Glomerular endothelial cell (primary cell): ENCODE measurements around the gene MLN. TPM values are rescaled to one million over a fixed set of nuclear protein-coding genes. Genes with fewer than 3 reads are reported as not detected.

Source experiments
- DNase-seq: peaks from one replicate; pipeline ENCODE4 v3.0.0-alpha.2; 2011; ENCODE audit warnings: low read depth, low spot score; ENCODE audit errors: extremely low read depth
- total RNA-seq: library from RNA; depleted of rRNA; stranded (reverse); fragments of >200 nt; gene quantifications from 2 replicates; pipeline ENCODE4 v1.2.3, GENCODE V29; 2015

Gene MLN
- total RNA-seq, 1 donor from 2014 or later = not detected

DNA sequence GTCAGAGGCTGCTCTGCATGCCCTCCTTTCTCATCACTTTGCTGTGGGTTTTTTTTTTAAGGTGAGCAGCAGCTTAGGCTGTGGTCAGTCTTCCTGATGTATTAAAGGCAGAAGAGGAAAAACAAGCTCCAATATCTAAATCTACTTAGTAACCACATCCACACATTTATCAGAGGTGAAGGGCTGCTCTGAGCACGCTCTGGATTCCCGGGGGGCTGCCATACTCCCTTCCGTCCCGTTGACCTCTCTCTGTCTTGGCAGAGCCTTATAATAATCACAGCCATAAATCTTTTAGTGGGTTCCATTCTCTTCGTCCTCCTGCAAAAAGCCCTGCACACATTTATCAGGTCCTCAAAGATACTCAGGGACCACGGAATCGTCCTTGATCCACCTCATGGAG lies 12.2 kb downstream of the MLN start:
- DNase-seq = no peak

- DNase-seq = no peak
These were observed 12.9 kb downstream of the MLN start for GRCh38 chr6:33790910-33791309.

DNA sequence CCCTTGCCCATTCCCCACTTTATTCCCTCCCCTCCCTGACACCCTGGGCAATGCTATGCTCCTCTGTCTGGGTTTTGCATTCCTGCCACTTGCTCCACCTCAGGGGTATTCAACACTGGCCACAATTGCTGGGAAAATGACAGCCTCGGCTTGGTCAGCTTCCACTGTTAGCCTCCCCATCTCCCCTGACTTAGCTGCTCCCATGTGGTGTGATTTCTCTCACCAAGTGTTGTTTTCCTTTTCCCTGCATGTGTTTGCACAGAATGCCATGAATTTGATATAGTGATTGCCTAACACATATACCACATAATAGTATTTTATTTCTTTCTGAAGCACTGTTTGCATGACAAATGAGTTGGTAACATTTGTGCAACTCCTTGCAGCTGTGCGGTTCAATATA lies 13.4 kb downstream of the MLN start:
- DNase-seq = no peak

GRCh38 chr6:33789550-33789895 lies 14.3 kb downstream of the MLN start:
- DNase-seq = no peak

DNA sequence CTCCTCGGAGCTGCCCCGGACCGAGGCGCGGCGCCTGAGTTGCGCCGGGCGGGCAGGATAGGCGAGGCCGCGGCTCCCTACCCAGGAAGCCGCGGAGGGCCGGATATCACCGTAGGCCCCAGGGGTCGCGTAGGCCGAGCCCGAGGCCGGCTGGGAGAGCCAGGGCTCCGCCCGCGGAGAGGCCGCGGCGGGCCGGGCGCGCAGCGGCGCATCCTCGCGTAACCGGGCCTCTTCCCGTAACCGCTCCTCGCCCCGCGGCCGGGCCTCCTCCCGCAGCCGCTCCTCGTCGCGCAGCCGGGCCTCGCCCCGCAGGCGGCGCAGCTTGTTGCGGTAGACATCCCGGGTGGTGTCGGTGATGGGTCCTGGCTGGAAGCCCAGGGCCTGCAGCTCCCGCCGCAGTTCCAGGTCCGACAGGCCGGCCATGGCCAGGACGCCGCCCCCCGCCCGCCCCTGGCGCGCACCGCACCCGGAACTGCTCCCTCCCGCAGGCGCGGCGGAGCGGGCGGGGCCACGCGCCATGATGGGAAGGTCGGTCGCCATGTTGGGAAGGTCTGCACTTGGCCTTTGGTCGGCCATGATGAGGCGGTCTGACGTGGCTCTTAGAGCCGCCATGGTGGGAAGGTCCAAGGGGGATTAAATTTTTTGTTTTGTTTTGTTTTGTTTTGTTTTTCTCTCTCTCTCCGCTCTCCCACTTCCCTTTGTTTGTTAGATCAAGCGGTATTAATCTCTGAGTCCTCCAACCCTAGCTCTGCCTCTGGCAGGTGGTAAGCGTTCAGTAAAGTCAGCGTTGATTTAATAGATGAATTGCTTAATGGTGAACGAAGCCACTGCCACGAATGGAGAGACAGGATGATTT lies 14.9 kb downstream of the MLN start, which contains the start of gene LEMD2:
LEMD2 (minus strand) TSS at position 437 of the 856 bp plus-strand sequence; CDS start at position 423, 14 bp downstream.
- DNase-seq = no peak

- DNase-seq = no peak
These were observed 15.7 kb downstream of the MLN start for GRCh38 chr6:33787954-33788693.

- no peak for DNase-seq
These were observed 16.4 kb downstream of the MLN start for GRCh38 chr6:33787346-33787953.

DNA sequence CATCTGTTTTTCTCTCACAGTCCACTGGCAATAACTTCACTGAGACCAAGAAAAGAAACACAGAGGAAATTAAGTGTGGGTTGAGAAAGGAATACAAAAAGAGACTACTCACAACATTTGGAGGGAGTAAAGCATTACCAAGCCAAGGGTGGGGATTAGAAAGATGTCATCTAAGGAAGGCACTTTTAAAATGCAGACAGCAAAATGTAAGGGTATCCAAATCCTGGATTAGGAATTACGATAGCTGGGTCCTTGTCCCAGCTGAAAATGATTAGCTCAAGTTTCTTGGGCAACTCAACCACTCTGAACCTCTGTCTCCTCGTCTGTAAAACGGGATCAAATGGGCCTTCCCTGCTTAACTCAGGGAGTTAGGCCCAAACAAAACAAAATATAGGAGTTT lies 17.1 kb downstream of the MLN start:
- no peak for DNase-seq

GRCh38 chr6:33785778-33786177 lies 18.0 kb downstream of the MLN start:
- no peak for DNase-seq

- no peak for DNase-seq
These were observed 19.0 kb downstream of the MLN start for GRCh38 chr6:33784787-33785186.

DNA sequence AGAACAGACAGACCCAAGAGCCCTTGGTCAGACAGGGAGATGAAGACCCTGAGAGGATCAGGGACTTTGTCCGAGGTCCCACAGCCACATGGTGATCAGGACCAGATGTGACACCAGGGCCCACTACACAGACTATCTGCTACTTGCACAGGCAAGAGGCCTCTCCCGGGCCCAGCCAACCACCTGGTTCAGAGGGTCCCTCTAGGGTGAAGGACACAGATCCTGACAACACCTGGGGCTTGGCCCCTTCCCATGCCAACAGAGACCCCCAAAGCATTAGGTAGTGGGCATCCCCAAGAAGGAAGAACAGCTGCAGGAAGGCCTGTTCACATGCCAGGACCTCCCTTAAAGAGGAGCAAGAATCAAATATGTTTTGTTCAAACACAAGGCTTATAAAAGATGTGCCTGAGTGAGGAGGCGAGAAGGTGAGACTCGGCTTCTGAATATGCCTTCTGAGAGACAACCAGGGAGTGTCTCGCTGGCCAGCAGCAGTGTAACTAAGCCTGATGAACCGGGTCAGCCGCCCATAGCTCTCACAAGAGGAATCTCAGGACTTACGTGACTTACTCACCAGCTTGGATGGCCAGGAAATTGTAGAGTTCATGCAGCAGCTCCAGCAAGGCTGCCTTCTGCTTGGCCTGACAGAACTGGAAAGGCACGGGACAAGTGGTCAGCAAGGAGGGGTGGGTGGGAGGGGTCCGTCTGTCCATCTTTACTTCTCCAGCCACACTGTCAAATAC lies 19.9 kb downstream of the MLN start:
- no peak for DNase-seq

- DNase-seq = no peak
These were observed 21.2 kb downstream of the MLN start for GRCh38 chr6:33782561-33782960.

DNA sequence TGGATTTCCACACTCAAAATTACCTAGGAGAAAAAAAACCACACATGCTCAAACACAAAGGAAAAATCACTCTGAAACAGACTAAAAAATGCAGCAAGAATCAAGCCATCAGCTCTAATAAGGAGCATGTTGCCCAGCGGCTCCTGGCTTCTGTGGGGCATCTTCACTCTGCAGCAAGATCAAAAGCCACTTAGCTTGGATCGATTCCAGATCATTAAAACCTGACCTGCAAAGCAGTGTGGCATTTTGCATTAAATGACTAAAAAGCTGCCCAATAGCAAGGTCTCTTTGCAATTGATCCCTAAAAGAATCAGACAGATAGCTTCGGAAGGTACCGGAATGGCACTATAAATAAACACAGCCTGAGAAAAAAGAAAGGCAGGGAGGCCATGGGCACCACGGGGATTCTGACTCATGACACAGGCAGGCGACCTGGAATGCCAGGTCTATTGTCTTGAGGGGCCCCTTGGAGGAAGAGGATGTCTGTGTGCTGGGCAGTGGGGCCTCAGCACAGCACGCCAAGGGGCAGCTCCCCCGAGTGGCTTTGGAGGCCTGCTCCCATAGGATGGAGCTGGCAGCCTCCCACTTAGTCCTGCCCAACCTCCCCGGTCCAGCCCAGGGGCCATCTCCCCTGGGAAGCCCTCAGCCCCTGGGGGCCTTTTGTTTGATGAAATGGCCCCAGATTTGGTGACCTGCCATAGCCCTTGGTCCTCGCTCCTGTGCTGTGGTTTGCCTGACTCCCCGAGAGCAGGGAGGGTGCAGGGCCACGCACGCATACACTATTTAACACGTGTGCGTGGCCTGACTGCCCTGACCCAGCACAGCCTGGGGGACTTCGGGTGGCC lies 22.4 kb downstream of the MLN start:
- no peak for DNase-seq

GRCh38 chr6:33779895-33780294 lies 23.9 kb downstream of the MLN start:
- DNase-seq = no peak

- DNase-seq = no peak
These were observed 24.5 kb downstream of the MLN start for GRCh38 chr6:33779290-33779689.

GRCh38 chr6:33778444-33779121 lies 25.2 kb downstream of the MLN start:
- no peak for DNase-seq

DNA sequence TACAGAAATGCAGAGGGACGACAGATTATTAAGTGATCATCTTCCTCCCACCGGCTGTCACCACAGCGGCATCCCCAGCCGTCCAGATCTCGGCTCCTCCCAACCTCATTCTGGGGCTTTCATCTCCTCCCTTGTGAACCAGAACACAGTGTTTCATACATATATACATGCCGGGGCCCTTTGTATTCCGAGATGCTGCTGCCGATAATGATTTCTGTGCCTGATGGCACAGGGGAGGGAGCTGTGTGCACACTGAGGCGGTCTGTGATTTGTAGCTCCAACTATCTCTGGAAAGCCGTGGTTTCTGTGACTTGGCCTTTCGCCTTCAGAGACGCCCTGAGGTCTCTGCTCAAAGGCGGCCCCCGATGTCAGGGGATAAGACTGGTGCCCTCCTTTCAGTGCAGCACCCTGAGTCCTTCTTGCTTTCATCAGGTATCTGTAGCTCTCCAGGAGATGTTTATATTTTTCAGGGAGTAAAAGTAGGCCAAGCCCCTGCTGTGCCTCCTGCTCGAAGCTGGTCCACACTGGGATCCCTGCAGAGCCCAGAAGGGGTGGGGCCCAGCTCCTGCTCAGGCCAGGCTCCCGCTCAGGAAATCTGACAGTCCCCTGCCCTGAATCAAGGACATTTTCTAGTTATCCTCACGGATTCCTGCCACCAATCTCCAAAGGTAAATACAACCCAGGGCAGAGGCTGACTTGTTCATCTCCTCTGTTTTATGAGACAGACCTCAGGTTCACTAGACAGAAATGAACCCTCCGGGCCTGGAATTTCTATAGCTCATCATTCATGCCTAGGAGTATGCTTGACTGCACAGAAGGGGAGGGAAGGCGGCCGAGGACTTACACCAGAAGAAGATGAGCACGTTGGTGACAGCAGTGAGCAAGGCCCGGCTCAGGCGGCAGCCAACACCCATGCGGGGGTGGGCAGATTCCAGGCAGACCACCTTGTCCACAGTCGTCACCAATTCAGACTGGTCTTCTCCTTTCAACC lies 26.1 kb downstream of the MLN start:
- no peak for DNase-seq

DNA sequence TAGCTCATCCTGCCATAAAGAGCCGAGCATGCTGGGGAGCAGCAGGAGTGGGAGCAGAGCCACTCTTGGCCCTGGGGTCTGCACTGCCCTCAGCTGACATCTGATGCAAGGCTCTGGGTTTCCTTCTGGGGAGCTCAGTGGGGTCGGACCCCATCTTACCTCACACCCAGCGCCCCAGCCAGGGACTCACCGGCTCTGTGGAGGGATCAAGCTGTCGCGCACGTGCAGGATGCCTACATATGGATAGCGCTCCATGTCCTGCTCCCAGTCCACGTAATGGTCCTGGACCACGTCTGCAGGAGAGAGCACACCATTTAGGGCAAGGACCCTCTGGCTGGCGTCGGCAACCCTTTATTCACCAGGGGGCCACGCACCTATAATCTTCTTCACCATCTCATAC lies 27.0 kb downstream of the MLN start:
- no peak for DNase-seq
